Subcutaneous abdominal adipose tissue (tissue), 5 donors: Measurements from ENCODE around the gene DET1.

ENCODE experiments used
- H3K27ac ChIP-seq: one replicate; pipeline ENCODE4 v1.7.0; 2013; ENCODE audit warnings: low read depth, mild to moderate bottlenecking, inconsistent platforms, low read length, moderate library complexity
- H3K27me3 ChIP-seq, 5 donors: one replicate each; pipeline ENCODE4 v1.7.0; 2013; ENCODE audit warnings: low read length in 5 of 5, inconsistent platforms in 1 of 5; ENCODE audit not compliant: control insufficient read depth in 5 of 5, insufficient read depth in 4 of 5
- H3K36me3 ChIP-seq, 5 donors: one replicate each; pipeline ENCODE4 v1.7.0; 2013; ENCODE audit warnings: low read length in 5 of 5; ENCODE audit not compliant: control insufficient read depth in 5 of 5, insufficient read depth in 5 of 5
- H3K4me1 ChIP-seq, 5 donors: one replicate each; pipeline ENCODE4 v1.7.0; 2013; ENCODE audit warnings: low read length in 5 of 5, mild to moderate bottlenecking in 3 of 5, moderate library complexity in 1 of 5; ENCODE audit not compliant: control insufficient read depth in 5 of 5, insufficient read depth in 5 of 5
- H3K4me3 ChIP-seq, 5 donors: one replicate each; pipeline ENCODE4 v1.7.0; 2013; ENCODE audit warnings: low read length in 5 of 5, low read depth in 1 of 5
- H3K9ac ChIP-seq, 5 donors: one replicate each; pipeline ENCODE4 v1.7.0; 2013; ENCODE audit warnings: low read length in 5 of 5, mild to moderate bottlenecking in 4 of 5, moderate library complexity in 3 of 5
- H3K9me3 ChIP-seq, 5 donors: one replicate each; pipeline ENCODE4 v1.7.0; 2013; ENCODE audit warnings: low read length in 5 of 5; ENCODE audit not compliant: control insufficient read depth in 5 of 5
- donor health status: healthy.
- donor health status: healthy.
- donor health status: healthy.
- donor health status: healthy.
- donor health status: healthy.

DET1 gene

GRCh38 chr15:88487796-88488523 lies 58.5 kb downstream of the DET1 start:
- peaks cover 0 to 2% (median 0%) of the 10 kb centered on the region in 5 donors for H3K36me3 ChIP-seq
- no peak overlapping the region for H3K27ac ChIP-seq
- no peaks in the 10 kb centered on the region for H3K9me3 ChIP-seq
- H3K27me3 ChIP-seq = no peaks in the 10 kb centered on the region
- H3K9ac ChIP-seq = no peak overlapping the region
- H3K4me3 ChIP-seq = no peak overlapping the region
- no peaks in the 10 kb centered on the region for H3K4me1 ChIP-seq

GRCh38 chr15:88487178-88487795 lies 59.2 kb downstream of the DET1 start:
- H3K4me3 ChIP-seq = no peak overlapping the region
- no peaks in the 10 kb centered on the region for H3K9me3 ChIP-seq
- H3K9ac ChIP-seq = no peak overlapping the region
- peaks cover 0 to 2% (median 0%) of the 10 kb centered on the region in 5 donors for H3K36me3 ChIP-seq
- H3K27me3 ChIP-seq = no peaks in the 10 kb centered on the region
- H3K4me1 ChIP-seq = no peaks in the 10 kb centered on the region
- H3K27ac ChIP-seq = no peak overlapping the region

GRCh38 chr15:88484682-88485331 lies 61.7 kb downstream of the DET1 start:
- Histone ChIP-seq H3K27ac (no peak overlapping the region), H3K9ac (no peak overlapping the region), H3K36me3 (peaks cover 0 to 9% (median 6%) of the 10 kb centered on the region in 5 donors)

GRCh38 chr15:88482263-88482662 lies 64.2 kb downstream of the DET1 start:
- H3K36me3 ChIP-seq = peaks cover 0 to 32% (median 21%) of the 10 kb centered on the region in 5 donors
- H3K27me3 ChIP-seq = no peaks in the 10 kb centered on the region
- no peaks in the 10 kb centered on the region for H3K9me3 ChIP-seq
- H3K27ac ChIP-seq = no peak overlapping the region
- H3K4me1 ChIP-seq = no peaks in the 10 kb centered on the region
- no peak overlapping the region for H3K9ac ChIP-seq
- no peak overlapping the region for H3K4me3 ChIP-seq

More at GRCh38 chr15:88484682-88485331, 61.7 kb downstream of the DET1 start:
- no peaks in the 10 kb centered on the region for H3K27me3 ChIP-seq
- no peak overlapping the region for H3K4me3 ChIP-seq
- H3K9me3 ChIP-seq = no peaks in the 10 kb centered on the region
- H3K4me1 ChIP-seq = no peaks in the 10 kb centered on the region

- no peaks in the 10 kb centered on the region for H3K27me3 ChIP-seq
- no peak overlapping the region for H3K9ac ChIP-seq
- peaks cover 0 to 7% (median 5%) of the 10 kb centered on the region in 5 donors for H3K4me1 ChIP-seq
- H3K36me3 ChIP-seq = peaks cover under 1 to 44% (median 30%) of the 10 kb centered on the region in 5 donors
- no peaks in the 10 kb centered on the region for H3K9me3 ChIP-seq
- no peak overlapping the region for H3K27ac ChIP-seq
- no peak overlapping the region for H3K4me3 ChIP-seq
Measured at GRCh38 chr15:88480981-88481380, 65.5 kb downstream of the DET1 start.

- Histone ChIP-seq H3K36me3 (peaks cover 3 to 58% (median 43%) of the 10 kb centered on the region in 5 donors), H3K4me3 (no peak overlapping the region), H3K9ac (no peak overlapping the region), H3K9me3 (no peaks in the 10 kb centered on the region), H3K27ac (no peak overlapping the region), H3K27me3 (no peaks in the 10 kb centered on the region), H3K4me1 (peaks cover 0 to 7% (median 5%) of the 10 kb centered on the region in 5 donors)
Measured at GRCh38 chr15:88479169-88479568, 67.3 kb downstream of the DET1 start.

GRCh38 chr15:88477904-88478303 lies 68.6 kb downstream of the DET1 start:
- H3K4me3 ChIP-seq = no peak overlapping the region
- H3K27ac ChIP-seq = no peak overlapping the region
- no peak overlapping the region for H3K9ac ChIP-seq
- H3K36me3 ChIP-seq = peaks cover 3 to 67% (median 51%) of the 10 kb centered on the region in 5 donors
- H3K4me1 ChIP-seq = peaks cover 0 to 7% (median 5%) of the 10 kb centered on the region in 5 donors
- H3K9me3 ChIP-seq = no peaks in the 10 kb centered on the region
- H3K27me3 ChIP-seq = no peaks in the 10 kb centered on the region

- H3K36me3 ChIP-seq = peaks cover 3 to 75% (median 56%) of the 10 kb centered on the region in 5 donors
- H3K27me3 ChIP-seq = no peaks in the 10 kb centered on the region
- H3K4me3 ChIP-seq = no peak overlapping the region
- H3K9me3 ChIP-seq = no peaks in the 10 kb centered on the region
- no peak overlapping the region for H3K9ac ChIP-seq
- no peak overlapping the region for H3K27ac ChIP-seq
- H3K4me1 ChIP-seq = peaks cover 0 to 7% (median 5%) of the 10 kb centered on the region in 5 donors
Measured at GRCh38 chr15:88477126-88477525, 69.4 kb downstream of the DET1 start.

GRCh38 chr15:88476635-88477060 lies 69.8 kb downstream of the DET1 start:
- Histone ChIP-seq H3K9me3 (no peaks in the 10 kb centered on the region), H3K36me3 (peaks cover 3 to 75% (median 59%) of the 10 kb centered on the region in 5 donors), H3K9ac (no peak overlapping the region), H3K27ac (no peak overlapping the region), H3K27me3 (no peaks in the 10 kb centered on the region), H3K4me3 (no peak overlapping the region), H3K4me1 (peaks cover 0 to 7% (median 5%) of the 10 kb centered on the region in 5 donors)
